IMR-90 (cell line): ENCODE data around the gene COL18A1. TPM values are rescaled to one million over a fixed set of nuclear protein-coding genes. Genes with fewer than 3 reads are reported as not detected.

ENCODE experiments used
- ATAC-seq: fragments of 200-7000 bp; cut with Tn5 transposase; 2 replicates; pipeline ENCODE4 v1.9.1; 2020; ENCODE audit warnings: low read depth, mild to moderate bottlenecking, moderate library complexity
- BruUV-seq: library from RNA; stranded (reverse); fragments of 400-500 nt; replicated peaks from 2 replicates; lab custom pipeline; 2021; lab: Mats Ljungman, UMichigan
- CTCF ChIA-PET: fragments of 300-600 bp; formaldehyde crosslinking; extraction: SDS; loops from one replicate; lab custom pipeline; 2021; ENCODE audit warnings: antibody characterized with exemption; lab: Yijun Ruan, JAX
- POLR2A ChIA-PET: fragments of 300-600 bp; sonication (Branson Sonifier 250); formaldehyde crosslinking; loops from one replicate; lab custom pipeline; 2022; ENCODE audit warnings: antibody characterized with exemption; ENCODE audit not compliant: unreplicated experiment; lab: Charles Lee
- DNase-seq: peaks from one replicate; pipeline ENCODE4 v3.0.0; 2013
- H2AFZ ChIP-seq: replicated peaks from 2 replicates; pipeline ENCODE3; 2013; ENCODE audit warnings: low read length, mild to moderate bottlenecking; ENCODE audit not compliant: poor library complexity
- H2AK5ac ChIP-seq: 2 replicates; pipeline ENCODE4 v1.6.1; 2013; ENCODE audit warnings: low read depth, low read length, inconsistent platforms
- H2AK9ac ChIP-seq: replicated peaks from 2 replicates; pipeline ENCODE3; 2013; ENCODE audit warnings: mild to moderate bottlenecking, low read depth, low read length, moderate library complexity; ENCODE audit not compliant: poor library complexity
- H2BK120ac ChIP-seq: 2 replicates; pipeline ENCODE4 v1.6.1; 2013; ENCODE audit warnings: low read depth, low read length, inconsistent platforms
- H2BK15ac ChIP-seq: 3 replicates; pipeline ENCODE4 v1.6.1; 2013; ENCODE audit warnings: low read depth, low read length, inconsistent platforms
- H2BK20ac ChIP-seq: 2 replicates; pipeline ENCODE4 v1.6.1; 2013; ENCODE audit warnings: low read depth, mild to moderate bottlenecking, inconsistent platforms, low read length, moderate library complexity
- H2BK5ac ChIP-seq: 2 replicates; pipeline ENCODE4 v1.6.1; 2013; ENCODE audit warnings: mild to moderate bottlenecking, low read depth, low read length, inconsistent platforms; ENCODE audit not compliant: poor library complexity, severe bottlenecking
- H3K14ac ChIP-seq: replicated peaks from 2 replicates; pipeline ENCODE4 v1.6.1; 2013; ENCODE audit warnings: low read depth, low read length, inconsistent platforms
- H3K18ac ChIP-seq: 2 replicates; pipeline ENCODE4 v1.6.1; 2013; ENCODE audit warnings: low read depth, low read length, control low read depth
- H3K23ac ChIP-seq: 2 replicates; pipeline ENCODE4 v1.6.1; 2013; ENCODE audit warnings: low read depth, low read length, inconsistent platforms
- H3K27ac ChIP-seq: 2 replicates; pipeline ENCODE4 v1.5.1; 2013; ENCODE audit warnings: mild to moderate bottlenecking, control low read depth, low read length; ENCODE audit not compliant: insufficient read depth
- H3K27me3 ChIP-seq: 2 replicates; pipeline ENCODE4 v1.6.1; 2013; ENCODE audit warnings: low read length; ENCODE audit not compliant: control insufficient read depth, insufficient read depth
- H3K36me3 ChIP-seq: 2 replicates; pipeline ENCODE4 v1.6.1; 2013; ENCODE audit warnings: low read length, mixed read lengths; ENCODE audit not compliant: control insufficient read depth, insufficient read depth
- H3K4ac ChIP-seq: 2 replicates; pipeline ENCODE4 v1.6.1; 2013; ENCODE audit warnings: low read depth, low read length, inconsistent platforms
- H3K4me1 ChIP-seq: 2 replicates; pipeline ENCODE4 v1.6.1; 2013; ENCODE audit warnings: low read length, mixed read lengths; ENCODE audit not compliant: control insufficient read depth, insufficient read depth
- H3K4me2 ChIP-seq: 2 replicates; pipeline ENCODE4 v1.6.1; 2013; ENCODE audit warnings: low read depth, mild to moderate bottlenecking, control low read depth, low read length, moderate library complexity
- H3K4me3 ChIP-seq: 2 replicates; pipeline ENCODE4 v1.5.1; 2013; ENCODE audit warnings: low read depth, mild to moderate bottlenecking, control low read depth, low read length, moderate library complexity; ENCODE audit not compliant: insufficient read depth
- H3K56ac ChIP-seq: 2 replicates; pipeline ENCODE4 v1.6.1; 2013; ENCODE audit warnings: low read length, inconsistent platforms; ENCODE audit not compliant: insufficient read depth; ENCODE audit errors: extremely low read depth
- H3K79me1 ChIP-seq, 2 experiments: 2 replicates each; pipeline ENCODE4 v1.6.1; 2013; ENCODE audit warnings: low read length in 2 of 2, inconsistent platforms in 1 of 2, low read depth in 1 of 2
- H3K9ac ChIP-seq: 2 replicates; pipeline ENCODE4 v1.6.1; 2013; ENCODE audit warnings: low read depth, low read length, control low read depth
- H3K9me1 ChIP-seq: 2 replicates; pipeline ENCODE4 v1.6.1; 2013; ENCODE audit warnings: low read length, inconsistent platforms; ENCODE audit not compliant: insufficient read depth
- H3K9me3 ChIP-seq: 2 replicates; pipeline ENCODE4 v1.6.1; 2013; ENCODE audit warnings: low read length; ENCODE audit not compliant: control insufficient read depth, insufficient read depth
- H4K20me1 ChIP-seq: 2 replicates; pipeline ENCODE4 v1.6.1; 2013; ENCODE audit warnings: low read length, inconsistent platforms; ENCODE audit not compliant: insufficient read depth
- H4K5ac ChIP-seq: 2 replicates; pipeline ENCODE4 v1.6.1; 2013; ENCODE audit warnings: mild to moderate bottlenecking, low read depth, low read length, control low read depth
- H4K8ac ChIP-seq, 2 experiments: 2 replicates each; pipeline ENCODE4 v1.6.1; 2013; ENCODE audit warnings: low read depth in 2 of 2, low read length in 2 of 2, control low read depth in 1 of 2, inconsistent platforms in 1 of 2
- H4K91ac ChIP-seq: 2 replicates; pipeline ENCODE4 v1.6.1; 2013; ENCODE audit warnings: low read depth, low read length, inconsistent platforms; ENCODE audit not compliant: insufficient read depth
- BHLHE40 ChIP-seq: fragments of 150-350 bp; IDR thresholded peaks from 2 replicates; pipeline ENCODE4 v1.6.1; 2016; ENCODE audit warnings: mild to moderate bottlenecking, low read depth, low read length
- CTCF ChIP-seq: conservative IDR thresholded peaks from 2 replicates; pipeline ENCODE4 v1.5.1; 2012; ENCODE audit warnings: mild to moderate bottlenecking, low read depth, low read length, improper control_type of control experiment
- MAFK ChIP-seq: IDR thresholded peaks from 2 replicates; pipeline ENCODE4 v1.6.1; 2012; ENCODE audit warnings: low read depth, low read length, improper control_type of control experiment
- MAZ ChIP-seq: IDR thresholded peaks from 2 replicates; pipeline ENCODE4 v1.6.1; 2012; ENCODE audit warnings: low read depth, mild to moderate bottlenecking, low read length, improper control_type of control experiment, moderate library complexity, borderline replicate concordance
- MXI1 ChIP-seq: IDR thresholded peaks from 2 replicates; pipeline ENCODE4 v1.6.1; 2012; ENCODE audit warnings: low read depth, mild to moderate bottlenecking, low read length, moderate library complexity, borderline replicate concordance
- NFE2L2 ChIP-seq: fragments of 150-350 bp; IDR thresholded peaks from 2 replicates; pipeline ENCODE4 v1.6.1; 2016; ENCODE audit warnings: low read depth, mild to moderate bottlenecking, low read length
- POLR2A ChIP-seq: IDR thresholded peaks from 2 replicates; pipeline ENCODE4 v1.6.1; 2012; ENCODE audit warnings: mild to moderate bottlenecking, low read depth, low read length
- RAD21 ChIP-seq: IDR thresholded peaks from 2 replicates; pipeline ENCODE4 v1.6.1; 2012; ENCODE audit warnings: low read length, improper control_type of control experiment
- RCOR1 ChIP-seq: IDR thresholded peaks from 2 replicates; pipeline ENCODE4 v1.6.1; 2012; ENCODE audit warnings: mild to moderate bottlenecking, low read length, improper control_type of control experiment; ENCODE audit not compliant: insufficient replicate concordance
- RFX5 ChIP-seq: IDR thresholded peaks from 2 replicates; pipeline ENCODE4 v1.8.0; 2012; ENCODE audit warnings: low read depth, mild to moderate bottlenecking, low read length, moderate library complexity
- SMC3 ChIP-seq: fragments of 150-350 bp; IDR thresholded peaks from 2 replicates; pipeline ENCODE4 v1.6.1; 2016; ENCODE audit warnings: low read depth, mild to moderate bottlenecking, antibody characterized with exemption, low read length, moderate library complexity
- USF2 ChIP-seq: fragments of 150-350 bp; IDR thresholded peaks from 2 replicates; pipeline ENCODE4 v1.6.1; 2017; ENCODE audit warnings: mild to moderate bottlenecking, antibody characterized with exemption, low read length, low read depth
- WGBS, 2 experiments: methylation state at CpG; one replicate each; pipeline versions ENCODE4 v1.1.5 to v1.1.7; 2013; ENCODE audit warnings: missing lambda C conversion rate in 2 of 2; ENCODE audit not compliant: insufficient read length in 1 of 2; ENCODE audit errors: extremely low coverage in 2 of 2; 5-methylcytosine and 5-hydroxymethylcytosine counted together
- dilution Hi-C: fragments of 300-500 bp; cut with HindIII; formaldehyde crosslinking; loops from one replicate; pipeline ENCODE4 v1.14.3; 2018; ENCODE audit warnings: low sequenced_read_pairs; ENCODE audit not compliant: unreplicated experiment
- in situ Hi-C: fragments of 300-500 bp; cut with MboI; formaldehyde crosslinking; loops from 3 replicates; pipeline ENCODE4 v1.14.3; 2019; ENCODE audit warnings: low sequenced_read_pairs, inconsistent platforms, mixed read lengths
- intact Hi-C: fragments of 100-400 bp; cut with micrococcal nuclease; formaldehyde crosslinking; loops from 2 replicates; pipeline ENCODE4 v1.10.0; 2022
- polyA plus RNA-seq, 3 experiments: library from polyadenylated mRNA; depleted of rRNA; stranded (reverse); fragments of >200 nt; gene quantifications; 2 replicates each; pipeline ENCODE4 v1.2.3, GENCODE V29; 2012; ENCODE audit warnings: low replicate concordance in 1 of 3
- total RNA-seq: library from RNA; depleted of rRNA; stranded (reverse); fragments of >200 nt; gene quantifications from 2 replicates; pipeline ENCODE4 v1.2.3, GENCODE V29; 2012

COL18A1 gene
- total and polyA plus RNA-seq, 2 of the 4 experiments (the other 2 are of a cell fraction), result 4.3 to 46.7 TPM

- H4K8ac ChIP-seq, result peak overlapping the region; percentile 5 to 79; a peak in 1 of 4 replicates
- no peak overlapping the region for H3K14ac ChIP-seq
- peak overlapping the region; percentile 90 for H2AFZ ChIP-seq
- no peak overlapping the region for H2BK20ac ChIP-seq
- peak overlapping the region; percentile 81 for H2BK120ac ChIP-seq
- H4K5ac ChIP-seq, result peak overlapping the region; percentile 37; the same call in 1 of the 2 replicates
- H3K23ac ChIP-seq, result peak overlapping the region; percentile 4; the same call in 1 of the 2 replicates
- H3K56ac ChIP-seq, result peak overlapping the region; percentile 35; the same call in 1 of the 2 replicates
- peak overlapping the region; percentile 87 for H2AK9ac ChIP-seq
- no peak for TF ChIP-seq MAFK
- no peak for TF ChIP-seq BHLHE40
- peak; percentile 60 for TF ChIP-seq RAD21
- TF ChIP-seq SMC3, result peak; percentile 57
- no peak for TF ChIP-seq USF2
- TF ChIP-seq POLR2A, result peak; percentile 32; the same call in 1 of the 2 replicates
- 0 out of 2 replicates have a peak, but pooled peaks have one; percentile 37 for TF ChIP-seq MXI1
- peak; percentile 78 for TF ChIP-seq CTCF
- no peak for TF ChIP-seq RFX5
- peak; percentile 47; the same call in 1 of the 2 replicates for TF ChIP-seq MAZ
- TF ChIP-seq NFE2L2, result no peak
- TF ChIP-seq RCOR1, result no peak
- H3K4ac ChIP-seq, result peak overlapping the region; percentile 49
- intact Hi-C loops, result loop anchor here (1.0 to 5.0 kb wide), 5 partner anchors 58 to 369 kb away; partner anchors contain the start of gene PCBP3
- peak; percentile 83 for ATAC-seq
- peak; percentile 48 for DNase-seq
- H3K9me1 ChIP-seq, result 0 out of 2 replicates have a peak, but pooled peaks cover 9% of the 10 kb centered on the region
- H4K91ac ChIP-seq, result no peak overlapping the region
- in situ Hi-C loops, result loop anchor here (5.0 kb wide), 1 partner anchor 263 kb away; no protein-coding TSS in a partner anchor
- H2BK5ac ChIP-seq, result peak overlapping the region; percentile 59
- no peak overlapping the region for H2BK15ac ChIP-seq
- no peaks in the 10 kb centered on the region for H3K9me3 ChIP-seq
- H3K27me3 ChIP-seq, result no peaks in the 10 kb centered on the region
- POLR2A ChIA-PET, result interaction anchor here (0.6 kb wide), 1 partner anchor 11 kb away, joined by 3 read pairs; no protein-coding TSS in a partner anchor
- no TSS peak for BruUV-seq
- H4K20me1 ChIP-seq, result no peaks in the 10 kb centered on the region
- peak overlapping the region; percentile 84 for H3K4me3 ChIP-seq
- H3K36me3 ChIP-seq, result no peaks in the 10 kb centered on the region
- H3K79me1 ChIP-seq, result no peaks in the 10 kb centered on the region
- dilution Hi-C loops, result no loop called here
- H3K27ac ChIP-seq, result peak overlapping the region; percentile 56
- H3K4me2 ChIP-seq, result peak overlapping the region; percentile 96
- 0 out of 2 replicates have a peak overlapping the region, but pooled peaks have one; percentile 30 for H3K18ac ChIP-seq
- 0% methylated on average over 6 of the region's 53 CpGs; no CpG with 5 or more reads in 1 of the 2 experiments for WGBS, 2 experiments
- H3K9ac ChIP-seq, result peak overlapping the region; percentile 79
- H2AK5ac ChIP-seq, result no peak overlapping the region
- peaks cover 2% of the 10 kb centered on the region; the same call in 1 of the 2 replicates for H3K4me1 ChIP-seq
- CTCF ChIA-PET, result no interaction called here
Observed at GRCh38 chr21:45554477-45555175, 149.7 kb downstream of the COL18A1 start.
